Activated T-cell treated with anti-CD3 and anti-CD28 coated beads, Interleukin-2, amount 50 U/mL, for 72 hours (primary cell): ENCODE data around the gene ADSL. TPM values are rescaled to one million over a fixed set of nuclear protein-coding genes. Genes with fewer than 3 reads are reported as not detected.

Experiments used
- ATAC-seq, 2 donors: fragments of 150-1000 bp; cut with Tn5 transposase; replicated peaks in 1 of 2; 2 replicates each; pipeline ENCODE4 v1.10.0; 2021; ENCODE audit warnings: moderate library complexity in 2 of 2, mild to moderate bottlenecking in 1 of 2
- DNase-seq, 2 donors: peaks; one replicate each; pipeline ENCODE4 v3.0.0; 2021 to 2022; ENCODE audit warnings: mixed read lengths in 1 of 2
- H3K27ac Mint-ChIP-seq: one replicate; pipeline ENCODE4 v1.8.0; 2022; ENCODE audit warnings: mild to moderate bottlenecking, moderate library complexity, mixed read lengths
- H3K27me3 Mint-ChIP-seq: one replicate; pipeline ENCODE4 v1.8.0; 2022; ENCODE audit warnings: low read depth, mixed read lengths
- H3K36me3 Mint-ChIP-seq, 2 donors: one replicate each; pipeline ENCODE4 v1.8.0; 2022; ENCODE audit warnings: mixed read lengths in 2 of 2, mild to moderate bottlenecking in 1 of 2; ENCODE audit not compliant: insufficient read depth in 2 of 2
- H3K4me1 Mint-ChIP-seq: one replicate; pipeline ENCODE4 v1.8.0; 2022; ENCODE audit warnings: low read depth, mixed read lengths
- H3K4me3 Mint-ChIP-seq, 2 donors: one replicate each; pipeline ENCODE4 v1.8.0; 2022; ENCODE audit warnings: mild to moderate bottlenecking in 2 of 2, mixed read lengths in 2 of 2, moderate library complexity in 2 of 2
- H3K9me3 Mint-ChIP-seq, 2 donors: one replicate each; pipeline ENCODE4 v1.8.0; 2022; ENCODE audit warnings: mixed read lengths in 2 of 2
- total RNA-seq, 2 donors: library from RNA; stranded (reverse); gene quantifications; one replicate each; pipeline ENCODE4 v1.2.3, GENCODE V29; 2022

ADSL gene
- total RNA-seq, 2 donors from 2014 or later = 98.7 to 102 TPM

GRCh38 chr22:40421941-40422340 lies 75.6 kb downstream of the ADSL start:
- peak overlapping the region; percentile 3 for H3K27ac Mint-ChIP-seq
- no peak for DNase-seq
- H3K36me3 Mint-ChIP-seq = peaks cover 0 to 15% of the 10 kb centered on the region in 2 donors
- H3K27me3 Mint-ChIP-seq = no peaks in the 10 kb centered on the region
- peaks cover 9% of the 10 kb centered on the region for H3K4me1 Mint-ChIP-seq
- H3K4me3 Mint-ChIP-seq = no peak overlapping the region
- no peaks in the 10 kb centered on the region for H3K9me3 Mint-ChIP-seq
- no peak for ATAC-seq

- Mint-ChIP-seq H3K9me3 (no peaks in the 10 kb centered on the region), H3K4me3 (no peak overlapping the region)
Measured at GRCh38 chr22:40422558-40423309, 76.4 kb downstream of the ADSL start.

DNA sequence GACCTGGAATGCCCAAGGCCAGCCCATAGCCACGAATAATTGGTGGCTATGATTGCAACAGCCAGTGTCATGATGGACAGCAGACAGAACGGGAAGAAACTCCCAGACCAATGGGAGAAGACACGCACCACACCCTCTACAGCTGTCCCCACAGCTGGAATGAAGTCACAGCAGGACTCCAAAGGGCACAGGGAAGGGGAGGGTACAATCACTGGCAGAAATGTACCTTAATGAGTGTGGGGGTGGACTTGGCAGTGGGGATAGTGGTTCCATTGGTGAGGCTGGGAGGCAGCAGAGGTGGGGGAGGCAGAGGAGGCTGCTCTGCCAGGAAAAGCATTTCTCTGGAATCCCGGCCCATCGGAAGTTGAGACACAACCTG lies 77.0 kb downstream of the ADSL start:
- H3K27ac Mint-ChIP-seq = no peak overlapping the region
- H3K36me3 Mint-ChIP-seq = peaks cover 0 to 15% of the 10 kb centered on the region in 2 donors
- ATAC-seq (no peak), DNase-seq (no peak)
- no peak overlapping the region for H3K4me3 Mint-ChIP-seq
- no peaks in the 10 kb centered on the region for H3K9me3 Mint-ChIP-seq
- H3K27me3 Mint-ChIP-seq = no peaks in the 10 kb centered on the region
- H3K4me1 Mint-ChIP-seq = peaks cover 9% of the 10 kb centered on the region

More at GRCh38 chr22:40422558-40423309, 76.4 kb downstream of the ADSL start:
- H3K27ac Mint-ChIP-seq = peak overlapping the region; percentile 3
- H3K4me1 Mint-ChIP-seq = peaks cover 9% of the 10 kb centered on the region
- H3K27me3 Mint-ChIP-seq = no peaks in the 10 kb centered on the region
- peaks cover 0 to 15% of the 10 kb centered on the region in 2 donors for H3K36me3 Mint-ChIP-seq
- DNase-seq (no peak), ATAC-seq (no peak)

DNA sequence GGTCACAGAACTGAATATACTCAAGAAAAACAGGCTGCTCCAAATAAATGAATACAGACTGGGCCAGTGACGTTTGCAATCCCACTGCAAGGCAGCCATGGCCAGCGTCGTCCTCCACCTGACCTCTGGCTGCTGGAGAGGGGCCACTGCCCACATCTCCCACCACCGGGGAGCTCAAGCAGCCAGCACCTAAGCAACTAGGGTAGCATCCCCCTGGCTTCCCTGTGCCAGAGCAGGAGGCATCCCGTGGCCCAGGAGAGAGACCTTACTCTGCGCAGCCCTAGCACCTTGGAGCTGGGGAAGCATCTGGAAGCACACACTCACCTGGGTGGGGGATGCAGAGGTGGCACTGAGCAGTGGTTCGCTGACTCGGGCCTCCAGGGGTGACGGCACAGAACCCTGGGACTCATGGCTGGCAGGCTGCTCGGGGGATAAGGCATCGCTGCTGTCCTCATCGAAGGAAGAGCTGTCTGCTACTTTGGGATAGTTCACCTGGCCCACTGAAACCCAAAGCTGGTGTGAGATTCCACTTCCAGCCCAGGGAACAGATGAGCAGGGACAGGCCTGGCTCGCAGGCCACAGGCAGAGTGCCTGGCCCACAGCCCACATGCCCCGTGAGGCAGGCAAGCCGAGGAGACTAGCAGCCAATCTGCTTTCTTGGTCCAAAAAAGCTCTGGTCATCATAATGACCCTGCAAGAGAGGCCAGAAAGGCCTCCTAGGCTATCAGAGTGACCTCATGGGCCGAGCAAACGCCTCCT lies 77.8 kb downstream of the ADSL start:
- Mint-ChIP-seq H3K9me3 (no peaks in the 10 kb centered on the region), H3K27ac (no peak overlapping the region), H3K4me3 (no peak overlapping the region), H3K4me1 (peaks cover 14% of the 10 kb centered on the region), H3K36me3 (peaks cover 3 to 21% of the 10 kb centered on the region in 2 donors), H3K27me3 (no peaks in the 10 kb centered on the region)
- DNase-seq (no peak), ATAC-seq (no peak)

DNA sequence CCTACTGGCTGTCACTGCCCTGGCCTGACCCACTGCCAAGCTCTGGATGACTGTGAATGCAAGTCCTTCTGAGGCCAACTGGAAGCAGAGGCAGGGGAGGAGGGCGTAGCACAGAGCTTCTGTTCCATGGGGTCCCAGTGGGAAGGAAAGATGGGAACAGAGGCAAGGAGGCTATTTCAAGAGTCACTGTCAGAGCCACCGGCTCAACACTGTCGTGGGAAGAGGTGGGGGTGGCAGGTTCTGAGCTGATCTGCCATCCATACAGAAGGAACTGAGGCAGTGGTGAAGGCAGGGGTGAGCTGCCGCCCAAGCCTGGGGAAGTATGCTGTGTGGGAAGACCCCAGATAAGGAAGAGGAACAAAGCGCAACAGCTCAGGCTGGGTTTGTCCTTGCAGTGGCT lies 78.8 kb downstream of the ADSL start:
- H3K27me3 Mint-ChIP-seq = no peaks in the 10 kb centered on the region
- DNase-seq = no peak
- H3K4me1 Mint-ChIP-seq = peaks cover 11% of the 10 kb centered on the region
- no peak overlapping the region for H3K4me3 Mint-ChIP-seq
- H3K27ac Mint-ChIP-seq = peak overlapping the region; percentile 20
- H3K9me3 Mint-ChIP-seq = no peaks in the 10 kb centered on the region
- H3K36me3 Mint-ChIP-seq = peaks cover 4 to 28% of the 10 kb centered on the region in 2 donors
- ATAC-seq = no peak

GRCh38 chr22:40426594-40427333 lies 80.5 kb downstream of the ADSL start:
- no peak overlapping the region for H3K27ac Mint-ChIP-seq
- peaks cover 8 to 31% of the 10 kb centered on the region in 2 donors for H3K36me3 Mint-ChIP-seq
- no peaks in the 10 kb centered on the region for H3K27me3 Mint-ChIP-seq
- DNase-seq (no peak), ATAC-seq (no peak)
- H3K4me3 Mint-ChIP-seq = no peak overlapping the region
- H3K9me3 Mint-ChIP-seq = no peaks in the 10 kb centered on the region
- peaks cover 11% of the 10 kb centered on the region for H3K4me1 Mint-ChIP-seq

DNA sequence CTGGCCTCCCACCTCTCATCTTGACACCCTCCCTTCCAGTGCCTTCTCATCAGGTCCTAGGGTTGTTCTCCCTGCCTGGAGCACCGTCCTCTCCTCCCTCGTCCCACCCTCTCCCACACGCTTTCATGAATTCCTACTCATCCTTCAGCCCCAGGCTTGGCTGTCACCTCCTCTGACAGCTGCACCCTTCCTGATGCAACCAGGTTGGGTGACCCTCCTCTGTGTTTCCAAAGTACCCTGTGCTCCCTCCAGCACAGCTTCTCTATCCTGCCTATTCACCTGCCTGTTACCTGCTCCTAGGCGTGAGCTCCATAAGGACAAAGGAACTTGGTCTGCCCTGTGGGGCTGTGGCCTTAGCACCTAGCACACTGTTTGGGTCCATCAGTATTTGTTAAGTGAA lies 82.5 kb downstream of the ADSL start:
- H3K27me3 Mint-ChIP-seq = no peaks in the 10 kb centered on the region
- no peak overlapping the region for H3K27ac Mint-ChIP-seq
- H3K36me3 Mint-ChIP-seq = peaks cover 8 to 28% of the 10 kb centered on the region in 2 donors
- H3K4me3 Mint-ChIP-seq = no peak overlapping the region
- H3K4me1 Mint-ChIP-seq = peaks cover 6% of the 10 kb centered on the region
- no peak for DNase-seq
- H3K9me3 Mint-ChIP-seq = no peaks in the 10 kb centered on the region
- ATAC-seq = no peak

DNA sequence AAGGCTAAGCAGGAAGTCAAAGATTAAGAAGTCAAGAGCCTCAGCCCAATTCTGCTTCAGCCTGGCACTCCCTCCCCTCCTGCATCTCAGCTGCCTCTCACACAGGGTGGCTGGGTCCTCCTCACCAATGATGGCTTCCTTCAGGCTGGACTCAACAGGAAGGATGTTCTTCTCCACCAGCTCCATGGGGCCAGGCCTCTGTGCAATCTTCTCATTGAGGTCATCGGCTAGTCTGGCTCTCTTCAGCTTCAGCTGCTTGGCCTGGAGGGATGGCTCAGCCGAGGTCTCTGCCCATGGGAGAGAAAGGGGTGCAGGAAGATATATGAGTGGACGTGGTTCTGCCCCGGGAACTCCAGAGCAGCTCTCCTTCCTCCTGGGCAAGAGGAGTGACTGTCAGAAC lies 83.2 kb downstream of the ADSL start:
- H3K27me3 Mint-ChIP-seq = no peaks in the 10 kb centered on the region
- no peaks in the 10 kb centered on the region for H3K9me3 Mint-ChIP-seq
- H3K4me3 Mint-ChIP-seq = no peak overlapping the region
- peaks cover 11 to 28% of the 10 kb centered on the region in 2 donors for H3K36me3 Mint-ChIP-seq
- H3K27ac Mint-ChIP-seq = no peak overlapping the region
- peaks cover 13% of the 10 kb centered on the region for H3K4me1 Mint-ChIP-seq
- ATAC-seq (no peak), DNase-seq (no peak)

GRCh38 chr22:40430991-40431390 lies 84.7 kb downstream of the ADSL start:
- H3K9me3 Mint-ChIP-seq = no peaks in the 10 kb centered on the region
- peaks cover 11 to 23% of the 10 kb centered on the region in 2 donors for H3K36me3 Mint-ChIP-seq
- no peak overlapping the region for H3K4me3 Mint-ChIP-seq
- peak overlapping the region; percentile 45 for H3K27ac Mint-ChIP-seq
- H3K4me1 Mint-ChIP-seq = peaks cover 24% of the 10 kb centered on the region
- H3K27me3 Mint-ChIP-seq = no peaks in the 10 kb centered on the region
- DNase-seq (no peak), ATAC-seq (no peak)

- no peak for DNase-seq
- Mint-ChIP-seq H3K9me3 (no peaks in the 10 kb centered on the region), H3K4me1 (peaks cover 36% of the 10 kb centered on the region), H3K27ac (peak overlapping the region; percentile 46), H3K36me3 (peaks cover 11 to 24% of the 10 kb centered on the region in 2 donors), H3K27me3 (no peaks in the 10 kb centered on the region), H3K4me3 (no peak overlapping the region)
- no peak for ATAC-seq
Measured at GRCh38 chr22:40432157-40432556, 85.9 kb downstream of the ADSL start.

- Mint-ChIP-seq H3K27ac (peak overlapping the region; percentile 31), H3K4me3 (no peak overlapping the region), H3K36me3 (peaks cover 11 to 24% of the 10 kb centered on the region in 2 donors), H3K27me3 (no peaks in the 10 kb centered on the region), H3K9me3 (no peaks in the 10 kb centered on the region), H3K4me1 (peaks cover 41% of the 10 kb centered on the region)
- DNase-seq = no peak
- ATAC-seq = no peak
Measured at GRCh38 chr22:40432625-40433024, 86.3 kb downstream of the ADSL start.

- Mint-ChIP-seq H3K36me3 (peaks cover 11 to 24% of the 10 kb centered on the region in 2 donors), H3K4me3 (no peak overlapping the region), H3K9me3 (no peaks in the 10 kb centered on the region), H3K27me3 (no peaks in the 10 kb centered on the region), H3K27ac (no peak overlapping the region), H3K4me1 (peaks cover 50% of the 10 kb centered on the region)
- no peak for DNase-seq
- ATAC-seq = no peak
Measured at GRCh38 chr22:40433416-40434090, 87.3 kb downstream of the ADSL start.
